GM12878 (cell line): Measurements from ENCODE around the gene GFRA1. TPM values are rescaled to one million over a fixed set of nuclear protein-coding genes. Genes with fewer than 3 reads are reported as not detected.

Source experiments
- ATAC-seq: fragments of 200-7000 bp; cut with Tn5 transposase; 3 replicates; pipeline ENCODE4 v1.9.1; 2020; ENCODE audit warnings: mild to moderate bottlenecking, moderate library complexity
- BruUV-seq: library from RNA; stranded (reverse); fragments of 400-500 nt; replicated peaks from 2 replicates; lab custom pipeline; 2021; lab: Mats Ljungman, UMichigan
- CTCF ChIA-PET: fragments of 300-600 bp; sonication (Branson Sonifier 250); formaldehyde crosslinking; extraction: SDS; loops from one replicate; lab custom pipeline; 2021; ENCODE audit warnings: inconsistent platforms; lab: Yijun Ruan, JAX
- POLR2A ChIA-PET: fragments of 350-600 bp; formaldehyde crosslinking; extraction: SDS; loops from one replicate; lab custom pipeline; 2021; ENCODE audit warnings: inconsistent platforms; lab: Charles Lee
- RAD21 ChIA-PET: fragments of 300-600 bp; sonication (Branson Sonifier 250); formaldehyde crosslinking; loops from one replicate; lab custom pipeline; 2023; ENCODE audit warnings: antibody characterized with exemption; ENCODE audit not compliant: unreplicated experiment; lab: Charles Lee
- SMC1A ChIA-PET: fragments of 300-600 bp; sonication (Branson Sonifier 250); formaldehyde crosslinking; loops from one replicate; lab custom pipeline; 2023; ENCODE audit not compliant: unreplicated experiment, uncharacterized antibody; lab: Charles Lee
- DNase-seq: peaks from one replicate; pipeline ENCODE4 v3.0.0-alpha.2; 2011; ENCODE audit warnings: low read depth, low spot score
- FAIRE-seq: peaks from 3 replicates; lab custom pipeline; 2011; peaks lifted over from hg19 to GRCh38; lab: Jason Lieb, UNC
- H2AFZ ChIP-seq: 2 replicates; pipeline ENCODE4 v1.6.0; 2011; ENCODE audit warnings: low read depth, low read length, control low read depth; ENCODE audit not compliant: control insufficient read depth
- H3K27ac ChIP-seq: 2 replicates; pipeline ENCODE4 v1.5.1; 2011; ENCODE audit warnings: control low read depth; ENCODE audit not compliant: control insufficient read depth, insufficient read depth
- H3K27me3 ChIP-seq, 2 experiments: replicated peaks in 1 of 2; 2 replicates each; pipeline versions ENCODE4 v1.6.0 to v1.6.1; 2011; ENCODE audit warnings: low read length in 1 of 2; ENCODE audit not compliant: control insufficient read depth in 2 of 2, insufficient read depth in 2 of 2
- H3K36me3 ChIP-seq, 2 experiments: 2 replicates each; pipeline ENCODE4 v1.5.1; 2011; ENCODE audit warnings: low read length in 1 of 2; ENCODE audit not compliant: control insufficient read depth in 2 of 2, insufficient read depth in 2 of 2
- H3K4me1 ChIP-seq: 2 replicates; pipeline ENCODE4 v1.6.1; 2011; ENCODE audit warnings: mild to moderate bottlenecking, low read length, moderate library complexity, mixed read lengths; ENCODE audit not compliant: control insufficient read depth, insufficient read depth
- H3K4me2 ChIP-seq: 2 replicates; pipeline ENCODE4 v1.6.0; 2011; ENCODE audit warnings: control low read depth; ENCODE audit not compliant: control insufficient read depth, insufficient read depth
- H3K4me3 ChIP-seq: fragments of 200-600 bp; sonication (generic); 2 replicates; pipeline ENCODE4 v1.5.1; 2016
- H3K79me2 ChIP-seq: 2 replicates; pipeline ENCODE4 v1.6.0; 2011; ENCODE audit warnings: low read length; ENCODE audit not compliant: control insufficient read depth, insufficient read depth
- H3K9ac ChIP-seq: 2 replicates; pipeline ENCODE4 v1.8.0; 2011; ENCODE audit warnings: low read length, control low read depth, mixed read lengths; ENCODE audit not compliant: control insufficient read depth, insufficient read depth
- H3K9me3 ChIP-seq: replicated peaks from 3 replicates; pipeline ENCODE4 v1.5.1; 2011; ENCODE audit warnings: mild to moderate bottlenecking, low read length; ENCODE audit not compliant: control insufficient read depth, insufficient read depth
- H4K20me1 ChIP-seq: 2 replicates; pipeline ENCODE4 v1.6.0; 2011; ENCODE audit not compliant: control insufficient read depth, insufficient read depth
- ATF7 ChIP-seq: fragments of 450-650 bp; IDR thresholded peaks from 2 replicates; pipeline ENCODE4 v1.6.1; 2016; ENCODE audit warnings: low read depth, mild to moderate bottlenecking
- BRCA1 ChIP-seq: IDR thresholded peaks from 2 replicates; pipeline ENCODE4 v1.6.1; 2011; ENCODE audit warnings: low read depth, low read length, improper control_type of control experiment
- HDAC6 ChIP-seq: fragments of 200-600 bp; sonication (generic); IDR thresholded peaks from one replicate; pipeline ENCODE4 v1.8.0; 2017; ENCODE audit warnings: antibody characterized with exemption; ENCODE audit not compliant: unreplicated experiment
- IRF4 ChIP-seq: IDR thresholded peaks from 2 replicates; pipeline ENCODE4 v1.6.1; 2011; ENCODE audit warnings: low read depth, low read length
- POLR2AphosphoS2 ChIP-seq: IDR thresholded peaks from 2 replicates; pipeline ENCODE4 v1.6.1; 2011; ENCODE audit warnings: low read depth, mild to moderate bottlenecking, low read length, improper control_type of control experiment, moderate library complexity
- SMAD1 ChIP-seq: fragments of 450-650 bp; IDR thresholded peaks from 2 replicates; pipeline ENCODE4 v1.6.1; 2018; ENCODE audit warnings: mild to moderate bottlenecking, low read depth; ENCODE audit not compliant: partially characterized antibody
- SMC3 ChIP-seq: IDR thresholded peaks from 2 replicates; pipeline ENCODE4 v1.6.1; 2011; ENCODE audit warnings: low read length, improper control_type of control experiment, borderline replicate concordance
- SPI1 ChIP-seq: IDR thresholded peaks from 2 replicates; pipeline ENCODE4 v1.6.1; 2011; ENCODE audit warnings: low read depth, mild to moderate bottlenecking, low read length, moderate library complexity, borderline replicate concordance; ENCODE audit not compliant: insufficient read depth
- SUPT20H ChIP-seq: IDR thresholded peaks from 2 replicates; pipeline ENCODE4 v1.6.1; 2011; ENCODE audit warnings: low read depth, mild to moderate bottlenecking, low read length, moderate library complexity, borderline replicate concordance; ENCODE audit not compliant: control insufficient read depth
- SUZ12 ChIP-seq: fragments of 200-600 bp; sonication (generic); IDR thresholded peaks from one replicate; pipeline ENCODE4 v1.6.1; 2018; ENCODE audit warnings: antibody characterized with exemption, mild to moderate bottlenecking; ENCODE audit not compliant: unreplicated experiment
- ZBTB33 ChIP-seq: fragments of 450-650 bp; IDR thresholded peaks from 2 replicates; pipeline ENCODE4 v1.6.1; 2017; ENCODE audit warnings: mild to moderate bottlenecking
- WGBS: methylation state at CpG from one replicate; pipeline ENCODE4 v1.1.6; 2016; ENCODE audit warnings: low lambda C conversion rate; ENCODE audit not compliant: insufficient replicate concordance, insufficient coverage; ENCODE audit errors: missing lambda C conversion rate; 5-methylcytosine and 5-hydroxymethylcytosine counted together
- in situ Hi-C: fragments of 300-500 bp; cut with MboI; formaldehyde crosslinking; loops from 9 replicates; pipeline ENCODE4 v1.14.3; 2018; ENCODE audit warnings: mixed read lengths
- intact Hi-C: fragments of 100-400 bp; cut with micrococcal nuclease; formaldehyde crosslinking; loops from one replicate; pipeline ENCODE4 v1.14.2; 2022; ENCODE audit not compliant: unreplicated experiment
- polyA plus RNA-seq, 11 experiments: library from polyadenylated mRNA; depleted of rRNA in 4 of 11; unstranded in 6 of 11; stranded (reverse) in 5 of 11; fragments of >200 nt; fragmentation: Nextera tagmentation in 4 of 11; fragmentation: Illumina TruSeq in 1 of 11; extraction: Ambion mirVana in 4 of 11; extraction: Trizol in 1 of 11; gene quantifications; 1 replicate in 1 of 11; 2 replicates in 10 of 11; pipeline versions ENCODE4 v1.2.1 to v1.2.3, GENCODE V29; 2011 to 2016; ENCODE audit warnings: inconsistent platforms in 2 of 11, missing spikeins in 2 of 11, low read depth in 1 of 11
- total RNA-seq, 4 experiments: library from RNA; depleted of rRNA in 3 of 4; stranded (reverse); fragments of >200 nt in 3 of 4; fragmentation: Illumina TruSeq in 1 of 4; extraction: Trizol in 1 of 4; gene quantifications; 2 replicates each; pipeline versions ENCODE4 v1.2.1 to v1.2.3, GENCODE V29; 2013 to 2021
- TF ChIP-seq, protein P1 (sequence below): fragments of 450-650 bp; IDR thresholded peaks from 2 replicates; pipeline ENCODE4 v1.6.1; 2017; ENCODE audit warnings: low read depth, mild to moderate bottlenecking, moderate library complexity

GFRA1 gene
- total and polyA plus RNA-seq, 10 of the 15 experiments (the other 5 are each of a cell fraction or from before 2014, with no cell fraction given): 0.05 to 0.19 TPM; not detected in 8

- no peak for TF ChIP-seq SPI1
- no peak for TF ChIP-seq ATF7
- TF ChIP-seq ZBTB33: no peak
- no peak for TF ChIP-seq SMC3
- TF ChIP-seq IRF4: no peak
- no peak for TF ChIP-seq HDAC6
- no peak for TF ChIP-seq SUPT20H
- TF ChIP-seq BRCA1: no peak
- no peak for TF ChIP-seq SMAD1
These were observed 108.7 kb downstream of the GFRA1 start (continued) for GRCh38 chr10:116164291-116164690.

DNA sequence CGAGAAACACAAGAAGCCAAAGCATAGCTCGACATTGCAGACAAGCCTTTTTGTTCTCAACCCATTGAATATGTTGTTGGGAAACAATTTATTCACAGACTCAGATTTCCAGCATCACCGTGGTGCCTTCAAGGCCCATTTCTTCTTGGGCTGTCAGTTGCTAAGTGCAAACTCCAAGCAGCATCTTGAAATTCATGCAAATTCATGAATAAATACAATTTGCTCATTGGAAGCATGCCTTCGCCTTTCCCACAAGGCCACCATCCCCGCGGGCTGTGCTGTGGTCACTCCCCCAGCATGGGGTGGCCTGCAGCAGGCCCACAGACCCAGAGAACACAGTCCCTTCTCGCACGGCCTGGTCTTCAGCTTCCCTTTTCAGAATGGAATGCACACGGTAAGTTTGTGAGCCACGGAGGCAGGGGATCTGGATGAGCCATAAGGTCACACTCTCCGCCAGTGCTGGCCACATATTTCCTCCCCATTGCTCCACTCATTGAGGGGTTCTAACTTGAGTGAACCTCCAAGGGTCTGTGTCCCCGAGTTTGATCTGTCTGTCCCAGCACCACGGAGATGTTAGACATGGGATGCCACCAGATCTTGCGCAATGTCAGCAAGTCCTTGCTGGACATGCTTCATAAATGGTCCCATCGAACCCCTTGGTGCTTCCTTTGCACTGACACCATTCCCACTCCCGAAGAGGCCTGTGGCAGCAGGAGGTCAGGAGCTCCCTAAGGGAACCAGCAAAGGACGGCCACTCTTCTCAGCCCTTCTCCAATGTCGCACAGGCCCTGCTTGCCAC lies 109.5 kb downstream of the GFRA1 start:
- RAD21 ChIA-PET: no interaction called here
- no peak for FAIRE-seq
- BruUV-seq: no TSS peak

More for the DNA sequence above, 109.5 kb downstream of the GFRA1 start:
- Histone ChIP-seq H3K27ac (no peak overlapping the region), H3K9ac (no peak overlapping the region), H3K4me2 (no peak overlapping the region), H3K4me1 (no peaks in the 10 kb centered on the region)
- POLR2A ChIA-PET: no interaction called here
- ATAC-seq: no peak
- TF ChIP-seq, protein P1, sequence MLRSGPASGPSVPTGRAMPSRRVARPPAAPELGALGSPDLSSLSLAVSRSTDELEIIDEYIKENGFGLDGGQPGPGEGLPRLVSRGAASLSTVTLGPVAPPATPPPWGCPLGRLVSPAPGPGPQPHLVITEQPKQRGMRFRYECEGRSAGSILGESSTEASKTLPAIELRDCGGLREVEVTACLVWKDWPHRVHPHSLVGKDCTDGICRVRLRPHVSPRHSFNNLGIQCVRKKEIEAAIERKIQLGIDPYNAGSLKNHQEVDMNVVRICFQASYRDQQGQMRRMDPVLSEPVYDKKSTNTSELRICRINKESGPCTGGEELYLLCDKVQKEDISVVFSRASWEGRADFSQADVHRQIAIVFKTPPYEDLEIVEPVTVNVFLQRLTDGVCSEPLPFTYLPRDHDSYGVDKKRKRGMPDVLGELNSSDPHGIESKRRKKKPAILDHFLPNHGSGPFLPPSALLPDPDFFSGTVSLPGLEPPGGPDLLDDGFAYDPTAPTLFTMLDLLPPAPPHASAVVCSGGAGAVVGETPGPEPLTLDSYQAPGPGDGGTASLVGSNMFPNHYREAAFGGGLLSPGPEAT: no peak
- TF ChIP-seq SUZ12: no peak
- no peak for TF ChIP-seq POLR2AphosphoS2
- TF ChIP-seq, all 136 proteins: peak for 0
- Histone ChIP-seq H3K36me3 (no peaks in the 10 kb centered on the region), H3K79me2 (no peaks in the 10 kb centered on the region), H3K9me3 (no peaks in the 10 kb centered on the region), H2AFZ (no peak overlapping the region), H4K20me1 (no peaks in the 10 kb centered on the region), H3K27me3 (no peaks in the 10 kb centered on the region), H3K4me3 (no peak overlapping the region)
- in situ Hi-C loops (no loop called here), intact Hi-C loops (no loop called here)
- ChIA-PET SMC1A (no interaction called here), CTCF (no interaction called here)
- no peak for DNase-seq
- WGBS: 32% methylated on average over 18 of the region's 18 CpGs
